Measurements from ENCODE around the gene IQGAP3.

- TF ChIP-seq POLR2A (IDR thresholded peaks at IDR 0.05; ENCODE audit: low read length) (no peak), CTCF (IDR thresholded peaks at IDR 0.05) (no peak), ZSCAN20 (CRISPR knock-in tag; IDR thresholded peaks at IDR 0.05) (no peak), EP300 (IDR thresholded peaks at IDR 0.05) (no peak), KDM5A (IDR thresholded peaks at IDR 0.05) (no peak)
These were observed 94.7 kb downstream of the IQGAP3 start for GRCh38 chr1:156477526-156478249.
